Stomach (tissue), 4 donors: ENCODE data around the gene OSTC.

ENCODE experiments used
- CTCF ChIP-seq, 7 experiments: fragments of 450-650 bp in 4 of 7; fragments of 200-600 bp in 3 of 7; sonication (generic) in 3 of 7; IDR thresholded peaks; one replicate each; pipeline ENCODE4 v1.5.1; 2016 to 2019; ENCODE audit warnings: antibody characterized with exemption in 7 of 7, control low read depth in 2 of 7, mild to moderate bottlenecking in 1 of 7
- POLR2A ChIP-seq, 4 donors: fragments of 450-650 bp; IDR thresholded peaks; one replicate each; pipeline ENCODE4 v1.6.1; 2016; ENCODE audit warnings: antibody characterized with exemption in 4 of 4, control low read depth in 2 of 4, mild to moderate bottlenecking in 1 of 4, moderate library complexity in 1 of 4
- POLR2AphosphoS5 ChIP-seq, 3 donors: sonication (generic); formaldehyde crosslinking; IDR thresholded peaks; one replicate each; pipeline ENCODE4 v1.6.1; 2016; ENCODE audit warnings: antibody characterized with exemption in 3 of 3

- TF ChIP-seq POLR2AphosphoS5 (IDR thresholded peaks at IDR 0.05) (no peak), CTCF (IDR thresholded peaks at IDR 0.05) (no peak), POLR2A (IDR thresholded peaks at IDR 0.05) (no peak)
Measured at GRCh38 chr4:108644237-108644636, 6.2 kb upstream of the OSTC start.
